Pancreas (tissue), 10 donors: Measurements from ENCODE around the gene C12orf75. TPM values are rescaled to one million over a fixed set of nuclear protein-coding genes. Genes with fewer than 3 reads are reported as not detected.

ENCODE experiments used
- ATAC-seq, 4 donors: fragments of 200-7000 bp; cut with Tn5 transposase; one replicate each; pipeline versions ENCODE4 v1.8.0 to v1.9.1; 2020; ENCODE audit warnings: mild to moderate bottlenecking in 4 of 4, moderate library complexity in 4 of 4
- DNase-seq, 6 donors: peaks; one replicate each; pipeline ENCODE4 v3.0.0-alpha.2; 2020
- FAIRE-seq: peaks from 2 replicates; lab custom pipeline; 2012; peaks lifted over from hg19 to GRCh38; lab: Jason Lieb, UNC
- H3K27ac ChIP-seq, 4 donors: fragments of 200-600 bp; sonication (generic); 1 replicate in 3 of 4; 2 replicates in 1 of 4; pipeline versions ENCODE4 v1.5.0 to v1.8.0; 2020
- H3K27me3 ChIP-seq, 4 donors: fragments of 200-600 bp; one replicate each; pipeline ENCODE4 v1.8.0; 2021
- H3K36me3 ChIP-seq, 3 donors: fragments of 200-600 bp; sonication (generic) in 1 of 3; one replicate each; pipeline versions ENCODE4 v1.5.0 to v1.8.0; 2020 to 2021
- H3K4me1 ChIP-seq, 3 donors: fragments of 200-600 bp; one replicate each; pipeline ENCODE4 v1.8.0; 2021
- H3K4me3 ChIP-seq, 4 donors: fragments of 200-600 bp; sonication (generic) in 2 of 4; one replicate each; pipeline versions ENCODE4 v1.5.0 to v1.8.0; 2020 to 2021
- H3K9me3 ChIP-seq, 4 donors: fragments of 200-600 bp; one replicate each; pipeline ENCODE4 v1.8.0; 2021
- CTCF ChIP-seq, 4 donors: fragments of 200-600 bp; sonication (generic) in 3 of 4; IDR thresholded peaks; one replicate each; pipeline versions ENCODE4 v1.5.0 to v1.8.0; 2021; ENCODE audit warnings: antibody characterized with exemption in 4 of 4
- WGBS, 2 donors: extraction: QIAGEN DNeasy Blood & Tissue Kit; methylation state at CpG; one replicate each; pipeline ENCODE4 v1.1.7; 2013; 5-methylcytosine and 5-hydroxymethylcytosine counted together
- intact Hi-C, 3 donors: fragments of 100-400 bp; cut with DNase I; formaldehyde crosslinking; loops; one replicate each; pipeline versions ENCODE4 v1.11.1 to v1.14.2; 2022
- polyA plus RNA-seq, 2 donors: library from polyadenylated mRNA; stranded (reverse); fragments of 200-250 nt; gene quantifications; one replicate each; pipeline ENCODE4 v1.2.3, GENCODE V29; 2013
- total RNA-seq, 6 donors: library from RNA; stranded (reverse); fragmentation: NEBNext Ultra II Directional in 4 of 6; extraction: Animal tissue kit (Norgen Biotek cat#: 25700) in 4 of 6; gene quantifications; one replicate each; pipeline versions ENCODE4 v1.2.1 to v1.2.4, GENCODE V29; 2021 to 2023
- donor health status: healthy with polysubstance abuse.
- donor health status: DM: no; HTN: no; CAD: no; lungs with moderate emphysema.
- donor health status: DM: no; HTN: no; CAD: no.
- donor health status: control.
- donor health status: control.
- donor health status: Bipolar disorder and iron deficiency.
- donor health status: DM: yes; HTN: yes; CAD: no.
- donor health status: DM: no; HTN: no; CAD: no.
- donor health status: DM: no; HTN: no; CAD: no.
- donor health status: DM: yes; HTN: yes; CAD: no.

The C12orf75 gene
- total and polyA plus RNA-seq, 8 donors: 20.2 to 104 (median 43.5) TPM

GRCh38 chr12:105332925-105333324 lies 2.4 kb downstream of the C12orf75 start:
- no peak for TF ChIP-seq CTCF (IDR thresholded peaks at IDR 0.05)
- Histone ChIP-seq H3K27ac (no peak overlapping the region), H3K36me3 (no peaks in the 10 kb centered on the region), H3K9me3 (no peaks in the 10 kb centered on the region), H3K4me1 (peaks cover 0 to 4% (median 0%) of the 10 kb centered on the region in 3 donors), H3K27me3 (no peaks in the 10 kb centered on the region), H3K4me3 (no peak overlapping the region)
- ATAC-seq (no peak), DNase-seq (no peak), FAIRE-seq (no peak)
- intact Hi-C loops: no loop called here
- 64 to 74% methylated on average over 1 of the region's 1 CpG for WGBS, 2 donors

GRCh38 chr12:105334001-105334400 lies 3.5 kb downstream of the C12orf75 start:
- WGBS, 2 donors: 46 to 53% methylated on average over 3 of the region's 3 CpGs
- H3K9me3 ChIP-seq: no peaks in the 10 kb centered on the region
- no peak overlapping the region for H3K27ac ChIP-seq
- H3K4me1 ChIP-seq: peaks cover 0 to 4% (median 0%) of the 10 kb centered on the region in 3 donors
- ATAC-seq (no peak), DNase-seq (no peak), FAIRE-seq (no peak)
- no peak for TF ChIP-seq CTCF (IDR thresholded peaks at IDR 0.05)
- H3K36me3 ChIP-seq: no peaks in the 10 kb centered on the region
- no peaks in the 10 kb centered on the region for H3K27me3 ChIP-seq
- intact Hi-C loops: no loop called here
- H3K4me3 ChIP-seq: no peak overlapping the region

GRCh38 chr12:105334582-105334981 lies 4.1 kb downstream of the C12orf75 start:
- no peak overlapping the region for H3K27ac ChIP-seq
- no peaks in the 10 kb centered on the region for H3K27me3 ChIP-seq
- intact Hi-C loops: no loop called here
- no peak overlapping the region for H3K4me3 ChIP-seq
- H3K4me1 ChIP-seq: peaks cover 0 to 4% (median 0%) of the 10 kb centered on the region in 3 donors
- no peaks in the 10 kb centered on the region for H3K36me3 ChIP-seq
- H3K9me3 ChIP-seq: no peaks in the 10 kb centered on the region
- WGBS, 2 donors: 64 to 76% methylated on average over 4 of the region's 4 CpGs
- no peak for ATAC-seq
- no peak for FAIRE-seq
- no peak for DNase-seq
- TF ChIP-seq CTCF (IDR thresholded peaks at IDR 0.05): no peak

GRCh38 chr12:105335856-105336255 lies 5.4 kb downstream of the C12orf75 start:
- FAIRE-seq (no peak), ATAC-seq (no peak), DNase-seq (no peak)
- intact Hi-C loops: no loop called here
- Histone ChIP-seq H3K9me3 (no peaks in the 10 kb centered on the region), H3K27me3 (no peaks in the 10 kb centered on the region), H3K4me1 (no peaks in the 10 kb centered on the region), H3K27ac (no peak overlapping the region), H3K36me3 (no peaks in the 10 kb centered on the region), H3K4me3 (no peak overlapping the region)
- WGBS, 2 donors: 81 to 92% methylated on average over 5 of the region's 5 CpGs
- no peak for TF ChIP-seq CTCF (IDR thresholded peaks at IDR 0.05)

DNA sequence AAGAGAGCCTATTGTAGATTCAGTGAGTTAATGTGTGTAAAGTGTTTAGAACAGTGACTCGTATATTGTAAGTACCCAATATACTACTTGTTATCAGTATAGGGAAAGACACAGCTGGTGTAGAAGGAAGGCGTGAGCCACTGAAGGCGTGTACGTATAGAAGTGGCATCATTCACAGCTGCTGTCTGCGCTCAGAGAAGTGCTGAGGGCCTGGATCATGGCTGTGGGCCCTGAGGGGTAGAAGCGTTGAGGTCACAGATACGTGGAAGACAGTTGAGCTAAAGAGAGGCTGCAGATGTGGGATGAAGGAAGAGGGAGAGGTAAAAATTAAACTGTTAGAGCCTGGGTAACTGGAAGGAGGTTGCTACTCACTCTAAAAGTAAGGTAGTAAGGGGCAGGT lies 5.9 kb downstream of the C12orf75 start:
- Histone ChIP-seq H3K9me3 (no peaks in the 10 kb centered on the region), H3K27me3 (no peaks in the 10 kb centered on the region), H3K4me3 (no peak overlapping the region), H3K27ac (no peak overlapping the region), H3K36me3 (no peaks in the 10 kb centered on the region), H3K4me1 (no peaks in the 10 kb centered on the region)
- no peak for ATAC-seq
- 86 to 94% methylated on average over 7 of the region's 7 CpGs for whole genome bisulfite sequencing, 2 donors
- FAIRE-seq: no peak
- no peak for DNase-seq
- intact Hi-C loops: no loop called here
- no peak for TF ChIP-seq CTCF (IDR thresholded peaks at IDR 0.05)
